ENCODE results near the gene NUBP2.

DNA sequence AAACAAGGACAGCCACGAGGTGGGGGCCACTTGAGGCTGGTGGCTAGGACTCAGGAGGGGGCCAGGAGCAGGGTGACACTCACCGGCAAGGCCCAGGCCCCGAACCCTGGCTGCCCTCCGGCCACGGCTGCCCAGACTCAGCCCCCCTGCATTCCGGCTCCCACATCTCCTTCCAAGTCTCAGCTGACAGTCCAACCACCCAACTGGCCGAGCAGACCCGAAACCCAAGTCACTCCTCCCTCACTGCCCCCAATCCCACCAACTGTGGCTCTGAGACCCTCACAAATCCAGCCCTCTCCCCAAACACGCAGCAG lies 34.5 kb downstream of the NUBP2 start:
- TF ChIP-seq CTCF (conservative IDR thresholded peaks at IDR 0.05; ENCODE audit: low read length): no peak
- TF ChIP-seq EZH2phosphoT487 (IDR thresholded peaks at IDR 0.05; ENCODE audit: borderline replicate concordance): no peak
